ENCODE measurements around the gene ADAMTSL2.

ADAMTSL2 gene

GRCh38 chr9:133572821-133573361 lies 38.4 kb downstream of the ADAMTSL2 start:
- TF ChIP-seq, protein P1, sequence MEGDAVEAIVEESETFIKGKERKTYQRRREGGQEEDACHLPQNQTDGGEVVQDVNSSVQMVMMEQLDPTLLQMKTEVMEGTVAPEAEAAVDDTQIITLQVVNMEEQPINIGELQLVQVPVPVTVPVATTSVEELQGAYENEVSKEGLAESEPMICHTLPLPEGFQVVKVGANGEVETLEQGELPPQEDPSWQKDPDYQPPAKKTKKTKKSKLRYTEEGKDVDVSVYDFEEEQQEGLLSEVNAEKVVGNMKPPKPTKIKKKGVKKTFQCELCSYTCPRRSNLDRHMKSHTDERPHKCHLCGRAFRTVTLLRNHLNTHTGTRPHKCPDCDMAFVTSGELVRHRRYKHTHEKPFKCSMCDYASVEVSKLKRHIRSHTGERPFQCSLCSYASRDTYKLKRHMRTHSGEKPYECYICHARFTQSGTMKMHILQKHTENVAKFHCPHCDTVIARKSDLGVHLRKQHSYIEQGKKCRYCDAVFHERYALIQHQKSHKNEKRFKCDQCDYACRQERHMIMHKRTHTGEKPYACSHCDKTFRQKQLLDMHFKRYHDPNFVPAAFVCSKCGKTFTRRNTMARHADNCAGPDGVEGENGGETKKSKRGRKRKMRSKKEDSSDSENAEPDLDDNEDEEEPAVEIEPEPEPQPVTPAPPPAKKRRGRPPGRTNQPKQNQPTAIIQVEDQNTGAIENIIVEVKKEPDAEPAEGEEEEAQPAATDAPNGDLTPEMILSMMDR (IDR thresholded peaks at IDR 0.05), result no peak

- TF ChIP-seq, protein P1 (IDR thresholded peaks at IDR 0.05), result no peak
These were observed 39.4 kb downstream of the ADAMTSL2 start for GRCh38 chr9:133573791-133574515.

- TF ChIP-seq, protein P1 (IDR thresholded peaks at IDR 0.05), result no peak
These were observed 40.3 kb downstream of the ADAMTSL2 start for GRCh38 chr9:133574771-133575170.

DNA sequence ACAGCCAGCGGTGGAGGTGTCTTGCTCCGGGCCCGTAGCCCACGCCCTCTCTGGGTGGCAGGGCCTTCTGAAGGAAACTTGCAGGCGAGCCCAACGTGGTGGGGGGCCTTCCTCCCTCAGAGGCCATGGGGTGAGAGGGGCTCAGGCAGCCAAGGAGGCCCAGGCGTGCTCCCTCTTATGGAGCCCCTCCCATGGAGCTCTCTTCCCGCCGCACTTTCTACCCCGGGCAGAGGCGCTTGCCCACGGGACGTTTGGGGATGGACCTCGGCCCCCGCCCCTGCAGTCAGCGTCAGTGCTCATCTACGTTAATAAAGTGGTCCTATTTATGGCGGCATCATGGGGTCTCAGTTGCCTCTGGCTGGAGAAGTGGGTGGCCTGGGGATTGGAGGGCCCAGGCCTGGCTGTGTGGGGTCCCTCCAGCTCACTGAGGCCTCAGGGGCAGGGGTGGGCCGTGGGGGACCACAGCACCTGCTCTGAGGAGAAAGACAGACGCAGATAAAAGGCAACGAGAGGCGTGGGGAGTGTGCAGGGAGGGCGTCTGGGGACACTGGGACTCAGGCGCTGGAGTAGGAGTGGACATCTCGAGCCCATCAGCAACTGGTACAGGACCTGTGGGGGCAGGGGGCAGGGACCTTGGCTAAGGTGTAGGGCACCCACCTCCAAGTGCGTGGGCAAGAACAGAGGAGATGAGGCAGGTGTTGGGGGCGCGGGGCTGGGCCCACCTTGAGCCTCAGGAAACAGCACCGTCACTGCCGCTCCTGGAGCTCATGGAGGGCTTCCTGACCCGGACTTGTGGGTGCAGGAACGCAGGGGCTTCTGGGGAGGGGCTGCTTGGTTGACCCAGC lies 40.9 kb downstream of the ADAMTSL2 start:
- TF ChIP-seq, protein P1 (IDR thresholded peaks at IDR 0.05), result no peak

GRCh38 chr9:133576031-133576874 lies 41.7 kb downstream of the ADAMTSL2 start:
- TF ChIP-seq, protein P1 (IDR thresholded peaks at IDR 0.05), result no peak

- TF ChIP-seq, protein P1 (IDR thresholded peaks at IDR 0.05), result no peak
These were observed 42.6 kb downstream of the ADAMTSL2 start for GRCh38 chr9:133576875-133577736.
